WTC11 (cell line): ENCODE results near the gene CCDC68.

ENCODE experiments used
- ELF4 ChIP-seq: sonication (generic); formaldehyde crosslinking; IDR thresholded peaks from 2 replicates; pipeline ENCODE4 v1.8.1; 2022; ENCODE audit warnings: low read depth, mild to moderate bottlenecking, moderate library complexity, missing genetic modification reagents
- JUN ChIP-seq: sonication (generic); formaldehyde crosslinking; IDR thresholded peaks from 2 replicates; pipeline ENCODE4 v1.8.0; 2023; ENCODE audit warnings: mild to moderate bottlenecking, missing genetic modification reagents
- KAT7 ChIP-seq: sonication (generic); formaldehyde crosslinking; IDR thresholded peaks from 2 replicates; pipeline ENCODE4 v1.8.1; 2023; ENCODE audit warnings: missing genetic modification reagents, mild to moderate bottlenecking, borderline replicate concordance
- NR3C1 ChIP-seq: sonication (generic); formaldehyde crosslinking; conservative IDR thresholded peaks from 2 replicates; pipeline ENCODE4 v1.8.1; 2023; ENCODE audit warnings: low read depth, mild to moderate bottlenecking, missing genetic modification reagents
- TCF7 ChIP-seq: sonication (generic); formaldehyde crosslinking; IDR thresholded peaks from 2 replicates; pipeline ENCODE4 v1.8.0; 2022; ENCODE audit warnings: mild to moderate bottlenecking, low read depth, missing genetic modification reagents, moderate library complexity
- TEAD4 ChIP-seq: sonication (generic); formaldehyde crosslinking; IDR thresholded peaks from 2 replicates; pipeline ENCODE4 v1.8.0; 2022; ENCODE audit warnings: mild to moderate bottlenecking, missing genetic modification reagents
- ZNF263 ChIP-seq: sonication (generic); formaldehyde crosslinking; IDR thresholded peaks from 2 replicates; pipeline ENCODE4 v1.8.1; 2022; ENCODE audit warnings: low read depth, mild to moderate bottlenecking, moderate library complexity, missing genetic modification reagents
- ZNF396 ChIP-seq: fragments of 250-450 bp; sonication (Bioruptor Pico); IDR thresholded peaks from 2 replicates; pipeline ENCODE4 v1.8.0; 2021; ENCODE audit warnings: mild to moderate bottlenecking, moderate library complexity, borderline replicate concordance
- TF ChIP-seq, protein P1 (sequence below): fragments of 200-600 bp; IDR thresholded peaks from 2 replicates; pipeline ENCODE4 v1.8.0; 2022; ENCODE audit warnings: antibody characterized with exemption
- TF ChIP-seq, protein P2 (sequence below): sonication (generic); formaldehyde crosslinking; IDR thresholded peaks from 2 replicates; pipeline ENCODE4 v1.8.1; 2023; ENCODE audit warnings: mild to moderate bottlenecking, missing genetic modification reagents, moderate library complexity
- TF ChIP-seq, protein P3 (sequence below): sonication (generic); formaldehyde crosslinking; IDR thresholded peaks from 2 replicates; pipeline ENCODE4 v1.8.0; 2022; ENCODE audit warnings: mild to moderate bottlenecking, missing genetic modification reagents
- TF ChIP-seq, protein P4 (sequence below): sonication (generic); formaldehyde crosslinking; IDR thresholded peaks from 2 replicates; pipeline ENCODE4 v1.8.1; 2022; ENCODE audit warnings: low read depth, missing genetic modification reagents, borderline replicate concordance
- TF ChIP-seq, protein P5 (sequence below): sonication (generic); formaldehyde crosslinking; IDR thresholded peaks from 2 replicates; pipeline ENCODE4 v1.8.1; 2023; ENCODE audit warnings: mild to moderate bottlenecking, missing genetic modification reagents, borderline replicate concordance
- TF ChIP-seq, protein P6 (sequence below): sonication (generic); formaldehyde crosslinking; IDR thresholded peaks from 2 replicates; pipeline ENCODE4 v1.8.1; 2022; ENCODE audit warnings: missing genetic modification reagents, borderline replicate concordance

DNA sequence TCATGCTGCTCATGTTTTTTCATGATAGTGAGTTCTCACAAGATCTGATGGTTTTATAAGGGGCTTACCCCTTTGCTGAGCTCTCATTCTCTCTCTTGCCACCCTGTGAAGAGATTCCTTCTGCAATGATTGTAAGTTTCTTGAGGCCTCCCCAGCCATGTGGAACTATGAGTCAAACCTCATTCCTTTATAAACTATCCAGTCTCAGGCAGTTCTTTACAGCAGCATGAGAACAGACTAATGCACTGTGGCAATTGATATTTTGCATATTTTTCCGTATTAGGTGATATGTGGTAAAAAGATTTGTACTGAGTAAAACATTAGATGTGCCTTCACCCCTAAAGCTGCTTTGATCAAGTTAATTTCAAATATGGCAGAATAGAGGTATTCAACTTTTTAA is 82.2 kb downstream of the CCDC68 start:
- TF ChIP-seq JUN (CRISPR knock-in tag) = no peak
- TF ChIP-seq TEAD4 (CRISPR knock-in tag) = no peak
- TF ChIP-seq, protein P1, sequence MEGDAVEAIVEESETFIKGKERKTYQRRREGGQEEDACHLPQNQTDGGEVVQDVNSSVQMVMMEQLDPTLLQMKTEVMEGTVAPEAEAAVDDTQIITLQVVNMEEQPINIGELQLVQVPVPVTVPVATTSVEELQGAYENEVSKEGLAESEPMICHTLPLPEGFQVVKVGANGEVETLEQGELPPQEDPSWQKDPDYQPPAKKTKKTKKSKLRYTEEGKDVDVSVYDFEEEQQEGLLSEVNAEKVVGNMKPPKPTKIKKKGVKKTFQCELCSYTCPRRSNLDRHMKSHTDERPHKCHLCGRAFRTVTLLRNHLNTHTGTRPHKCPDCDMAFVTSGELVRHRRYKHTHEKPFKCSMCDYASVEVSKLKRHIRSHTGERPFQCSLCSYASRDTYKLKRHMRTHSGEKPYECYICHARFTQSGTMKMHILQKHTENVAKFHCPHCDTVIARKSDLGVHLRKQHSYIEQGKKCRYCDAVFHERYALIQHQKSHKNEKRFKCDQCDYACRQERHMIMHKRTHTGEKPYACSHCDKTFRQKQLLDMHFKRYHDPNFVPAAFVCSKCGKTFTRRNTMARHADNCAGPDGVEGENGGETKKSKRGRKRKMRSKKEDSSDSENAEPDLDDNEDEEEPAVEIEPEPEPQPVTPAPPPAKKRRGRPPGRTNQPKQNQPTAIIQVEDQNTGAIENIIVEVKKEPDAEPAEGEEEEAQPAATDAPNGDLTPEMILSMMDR = no peak
- TF ChIP-seq NR3C1 (CRISPR knock-in tag) = no peak
- TF ChIP-seq ELF4 (CRISPR knock-in tag) = no peak
- TF ChIP-seq, protein P2, sequence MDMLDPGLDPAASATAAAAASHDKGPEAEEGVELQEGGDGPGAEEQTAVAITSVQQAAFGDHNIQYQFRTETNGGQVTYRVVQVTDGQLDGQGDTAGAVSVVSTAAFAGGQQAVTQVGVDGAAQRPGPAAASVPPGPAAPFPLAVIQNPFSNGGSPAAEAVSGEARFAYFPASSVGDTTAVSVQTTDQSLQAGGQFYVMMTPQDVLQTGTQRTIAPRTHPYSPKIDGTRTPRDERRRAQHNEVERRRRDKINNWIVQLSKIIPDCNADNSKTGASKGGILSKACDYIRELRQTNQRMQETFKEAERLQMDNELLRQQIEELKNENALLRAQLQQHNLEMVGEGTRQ (CRISPR knock-in tag) = no peak
- TF ChIP-seq, protein P3, sequence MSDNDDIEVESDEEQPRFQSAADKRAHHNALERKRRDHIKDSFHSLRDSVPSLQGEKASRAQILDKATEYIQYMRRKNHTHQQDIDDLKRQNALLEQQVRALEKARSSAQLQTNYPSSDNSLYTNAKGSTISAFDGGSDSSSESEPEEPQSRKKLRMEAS (CRISPR knock-in tag) = no peak
- TF ChIP-seq, protein P4, sequence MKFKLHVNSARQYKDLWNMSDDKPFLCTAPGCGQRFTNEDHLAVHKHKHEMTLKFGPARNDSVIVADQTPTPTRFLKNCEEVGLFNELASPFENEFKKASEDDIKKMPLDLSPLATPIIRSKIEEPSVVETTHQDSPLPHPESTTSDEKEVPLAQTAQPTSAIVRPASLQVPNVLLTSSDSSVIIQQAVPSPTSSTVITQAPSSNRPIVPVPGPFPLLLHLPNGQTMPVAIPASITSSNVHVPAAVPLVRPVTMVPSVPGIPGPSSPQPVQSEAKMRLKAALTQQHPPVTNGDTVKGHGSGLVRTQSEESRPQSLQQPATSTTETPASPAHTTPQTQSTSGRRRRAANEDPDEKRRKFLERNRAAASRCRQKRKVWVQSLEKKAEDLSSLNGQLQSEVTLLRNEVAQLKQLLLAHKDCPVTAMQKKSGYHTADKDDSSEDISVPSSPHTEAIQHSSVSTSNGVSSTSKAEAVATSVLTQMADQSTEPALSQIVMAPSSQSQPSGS (CRISPR knock-in tag) = no peak
- TF ChIP-seq, protein P5, sequence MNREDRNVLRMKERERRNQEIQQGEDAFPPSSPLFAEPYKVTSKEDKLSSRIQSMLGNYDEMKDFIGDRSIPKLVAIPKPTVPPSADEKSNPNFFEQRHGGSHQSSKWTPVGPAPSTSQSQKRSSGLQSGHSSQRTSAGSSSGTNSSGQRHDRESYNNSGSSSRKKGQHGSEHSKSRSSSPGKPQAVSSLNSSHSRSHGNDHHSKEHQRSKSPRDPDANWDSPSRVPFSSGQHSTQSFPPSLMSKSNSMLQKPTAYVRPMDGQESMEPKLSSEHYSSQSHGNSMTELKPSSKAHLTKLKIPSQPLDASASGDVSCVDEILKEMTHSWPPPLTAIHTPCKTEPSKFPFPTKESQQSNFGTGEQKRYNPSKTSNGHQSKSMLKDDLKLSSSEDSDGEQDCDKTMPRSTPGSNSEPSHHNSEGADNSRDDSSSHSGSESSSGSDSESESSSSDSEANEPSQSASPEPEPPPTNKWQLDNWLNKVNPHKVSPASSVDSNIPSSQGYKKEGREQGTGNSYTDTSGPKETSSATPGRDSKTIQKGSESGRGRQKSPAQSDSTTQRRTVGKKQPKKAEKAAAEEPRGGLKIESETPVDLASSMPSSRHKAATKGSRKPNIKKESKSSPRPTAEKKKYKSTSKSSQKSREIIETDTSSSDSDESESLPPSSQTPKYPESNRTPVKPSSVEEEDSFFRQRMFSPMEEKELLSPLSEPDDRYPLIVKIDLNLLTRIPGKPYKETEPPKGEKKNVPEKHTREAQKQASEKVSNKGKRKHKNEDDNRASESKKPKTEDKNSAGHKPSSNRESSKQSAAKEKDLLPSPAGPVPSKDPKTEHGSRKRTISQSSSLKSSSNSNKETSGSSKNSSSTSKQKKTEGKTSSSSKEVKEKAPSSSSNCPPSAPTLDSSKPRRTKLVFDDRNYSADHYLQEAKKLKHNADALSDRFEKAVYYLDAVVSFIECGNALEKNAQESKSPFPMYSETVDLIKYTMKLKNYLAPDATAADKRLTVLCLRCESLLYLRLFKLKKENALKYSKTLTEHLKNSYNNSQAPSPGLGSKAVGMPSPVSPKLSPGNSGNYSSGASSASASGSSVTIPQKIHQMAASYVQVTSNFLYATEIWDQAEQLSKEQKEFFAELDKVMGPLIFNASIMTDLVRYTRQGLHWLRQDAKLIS = no peak
- no peak for TF ChIP-seq ZNF263
- no peak for TF ChIP-seq TCF7 (CRISPR knock-in tag)
- TF ChIP-seq, protein P6, sequence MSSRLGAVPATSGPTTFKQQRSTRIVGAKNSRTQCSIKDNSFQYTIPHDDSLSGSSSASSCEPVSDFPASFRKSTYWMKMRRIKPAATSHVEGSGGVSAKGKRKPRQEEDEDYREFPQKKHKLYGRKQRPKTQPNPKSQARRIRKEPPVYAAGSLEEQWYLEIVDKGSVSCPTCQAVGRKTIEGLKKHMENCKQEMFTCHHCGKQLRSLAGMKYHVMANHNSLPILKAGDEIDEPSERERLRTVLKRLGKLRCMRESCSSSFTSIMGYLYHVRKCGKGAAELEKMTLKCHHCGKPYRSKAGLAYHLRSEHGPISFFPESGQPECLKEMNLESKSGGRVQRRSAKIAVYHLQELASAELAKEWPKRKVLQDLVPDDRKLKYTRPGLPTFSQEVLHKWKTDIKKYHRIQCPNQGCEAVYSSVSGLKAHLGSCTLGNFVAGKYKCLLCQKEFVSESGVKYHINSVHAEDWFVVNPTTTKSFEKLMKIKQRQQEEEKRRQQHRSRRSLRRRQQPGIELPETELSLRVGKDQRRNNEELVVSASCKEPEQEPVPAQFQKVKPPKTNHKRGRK (CRISPR knock-in tag) = no peak
- TF ChIP-seq ZNF396 = no peak
- no peak for TF ChIP-seq KAT7 (CRISPR knock-in tag)
